HPDE6-E6E7 (cell line): ENCODE data around the gene PRRT1B.

Source experiments
- DNase-seq: peaks from one replicate; pipeline ENCODE4 v3.0.0; 2011; ENCODE audit warnings: missing footprints; ENCODE audit errors: extremely low spot score

PRRT1B gene

GRCh38 chr9:131579789-131580211 lies 34.5 kb downstream of the PRRT1B start:
- DNase-seq: no peak

GRCh38 chr9:131580358-131580757 lies 35.0 kb downstream of the PRRT1B start:
- no peak for DNase-seq

- DNase-seq: no peak
Measured at GRCh38 chr9:131582056-131582455, 36.7 kb downstream of the PRRT1B start.

GRCh38 chr9:131582466-131583336 lies 37.4 kb downstream of the PRRT1B start:
- no peak for DNase-seq

GRCh38 chr9:131583337-131583645 lies 38.0 kb downstream of the PRRT1B start:
- DNase-seq: no peak

GRCh38 chr9:131583836-131584555 lies 38.7 kb downstream of the PRRT1B start:
- DNase-seq: no peak

- DNase-seq: no peak
Measured at GRCh38 chr9:131584858-131585257, 39.5 kb downstream of the PRRT1B start.

- no peak for DNase-seq
Measured at GRCh38 chr9:131585375-131585774, 40.1 kb downstream of the PRRT1B start.

GRCh38 chr9:131587331-131587730 lies 42.0 kb downstream of the PRRT1B start:
- no peak for DNase-seq

- DNase-seq: no peak
Measured at GRCh38 chr9:131587906-131588305, 42.6 kb downstream of the PRRT1B start.

GRCh38 chr9:131588396-131588795 lies 43.1 kb downstream of the PRRT1B start:
- DNase-seq: no peak

GRCh38 chr9:131589124-131589711 lies 43.9 kb downstream of the PRRT1B start:
- no peak for DNase-seq

- no peak for DNase-seq
Measured at GRCh38 chr9:131589993-131590392, 44.7 kb downstream of the PRRT1B start.

- DNase-seq: no peak
Measured at GRCh38 chr9:131590449-131590848, 45.1 kb downstream of the PRRT1B start.

GRCh38 chr9:131590907-131591844 lies 45.9 kb downstream of the PRRT1B start:
- DNase-seq: peak; percentile 89

- no peak for DNase-seq
Measured at GRCh38 chr9:131591845-131592208, 46.5 kb downstream of the PRRT1B start.

- DNase-seq: no peak
Measured at GRCh38 chr9:131593091-131593820, 47.9 kb downstream of the PRRT1B start.

GRCh38 chr9:131593936-131594665 lies 48.8 kb downstream of the PRRT1B start:
- no peak for DNase-seq

- no peak for DNase-seq
Measured at GRCh38 chr9:131594906-131595665, 49.8 kb downstream of the PRRT1B start.
